B cell (primary cell): ENCODE data around the gene CABP2. TPM values are rescaled to one million over a fixed set of nuclear protein-coding genes. Genes with fewer than 3 reads are reported as not detected.

Experiments used
- ATAC-seq: fragments of 200-7000 bp; cut with Tn5 transposase; one replicate; pipeline ENCODE4 v1.10.0; 2021; ENCODE audit warnings: low read depth, mild to moderate bottlenecking, moderate number of reproducible peaks, moderate library complexity
- CTCF ChIA-PET: fragments of 350-600 bp; sonication (Branson Sonifier 250); formaldehyde crosslinking; loops from one replicate; lab custom pipeline; 2021; ENCODE audit warnings: antibody characterized with exemption, inconsistent platforms; lab: Charles Lee
- POLR2A ChIA-PET: fragments of 350-600 bp; sonication (Branson Sonifier 250); formaldehyde crosslinking; loops from one replicate; lab custom pipeline; 2021; ENCODE audit warnings: antibody characterized with exemption; lab: Charles Lee
- DNase-seq: peaks from one replicate; pipeline ENCODE4 v3.0.0; 2013
- H2AFZ ChIP-seq: 2 replicates; pipeline ENCODE4 v1.6.1; 2012; ENCODE audit warnings: mild to moderate bottlenecking, low read depth, low read length; ENCODE audit not compliant: insufficient read depth, poor library complexity, severe bottlenecking
- H3K27ac ChIP-seq, 2 donors: 1 replicate in 1 of 2; 2 replicates in 1 of 2; pipeline ENCODE4 v1.5.1; 2012 to 2013; ENCODE audit warnings: low read length in 2 of 2, mild to moderate bottlenecking in 2 of 2, moderate library complexity in 1 of 2
- H3K27me3 ChIP-seq, 4 experiments: fragments of 200-600 bp in 1 of 4; sonication (generic) in 1 of 4; replicated peaks in 1 of 4; 1 replicate in 2 of 4; 2 replicates in 2 of 4; pipeline versions ENCODE4 v1.6.1 to v1.7.0; 2013 to 2016; ENCODE audit warnings: low read length in 3 of 4, mild to moderate bottlenecking in 2 of 4, mixed read lengths in 1 of 4, moderate library complexity in 1 of 4; ENCODE audit not compliant: insufficient read depth in 4 of 4, control insufficient read depth in 3 of 4; ENCODE audit errors: control extremely low read depth in 1 of 4
- H3K36me3 ChIP-seq, 2 experiments: replicated peaks in 1 of 2; 1 replicate in 1 of 2; 2 replicates in 1 of 2; pipeline versions ENCODE4 v1.6.1 to v1.7.1; 2013; ENCODE audit warnings: low read length in 1 of 2; ENCODE audit not compliant: insufficient read depth in 2 of 2, control insufficient read depth in 1 of 2; ENCODE audit errors: control extremely low read depth in 1 of 2, extremely low read depth in 1 of 2
- H3K4me1 ChIP-seq, 2 donors: fragments of 200-600 bp in 1 of 2; sonication (generic) in 1 of 2; 1 replicate in 1 of 2; 2 replicates in 1 of 2; pipeline versions ENCODE4 v1.5.1 to v1.6.1; 2013 to 2017; ENCODE audit warnings: low read length in 2 of 2; ENCODE audit not compliant: control insufficient read depth in 2 of 2, insufficient read depth in 2 of 2
- H3K4me2 ChIP-seq: replicated peaks from 2 replicates; pipeline ENCODE3; 2012; ENCODE audit warnings: mild to moderate bottlenecking, low read depth, low read length; ENCODE audit not compliant: poor library complexity, severe bottlenecking
- H3K4me3 ChIP-seq, 5 experiments: fragments of 200-600 bp in 1 of 5; sonication (generic) in 1 of 5; 1 replicate in 3 of 5; 2 replicates in 2 of 5; pipeline versions ENCODE4 v1.5.1 to v1.7.0; 2011 to 2016; ENCODE audit warnings: low read length in 4 of 5, mild to moderate bottlenecking in 4 of 5, low read depth in 2 of 5, control low read depth in 1 of 5, moderate library complexity in 1 of 5; ENCODE audit not compliant: insufficient read depth in 1 of 5; ENCODE audit errors: control extremely low read depth in 1 of 5, extremely low read depth in 1 of 5
- H3K79me2 ChIP-seq: fragments of 200-600 bp; sonication (generic); one replicate; pipeline ENCODE4 v1.6.0; 2016; ENCODE audit warnings: low read length; ENCODE audit not compliant: control insufficient read depth, insufficient read depth
- H3K9ac ChIP-seq: fragments of 200-600 bp; sonication (generic); 2 replicates; pipeline ENCODE4 v1.6.1; 2017; ENCODE audit warnings: mild to moderate bottlenecking, low read length, moderate library complexity
- H3K9me3 ChIP-seq, 3 donors: one replicate each; pipeline versions ENCODE4 v1.6.1 to v1.7.1; 2013; ENCODE audit warnings: low read length in 2 of 3; ENCODE audit not compliant: control insufficient read depth in 2 of 3, insufficient read depth in 1 of 3; ENCODE audit errors: control extremely low read depth in 1 of 3
- H4K20me1 ChIP-seq: 2 replicates; pipeline ENCODE4 v1.6.0; 2012; ENCODE audit warnings: mild to moderate bottlenecking, low read length; ENCODE audit not compliant: insufficient read depth, control insufficient read depth, poor library complexity, severe bottlenecking
- H3K27ac Mint-ChIP-seq: one replicate; pipeline ENCODE4 v1.8.0; 2021; ENCODE audit warnings: mixed read lengths
- H3K27me3 Mint-ChIP-seq: one replicate; pipeline ENCODE4 v1.8.0; 2021; ENCODE audit warnings: mixed read lengths
- H3K4me1 Mint-ChIP-seq: one replicate; pipeline ENCODE4 v1.8.0; 2021; ENCODE audit warnings: mixed read lengths
- H3K4me3 Mint-ChIP-seq: one replicate; pipeline ENCODE4 v1.8.0; 2021; ENCODE audit warnings: mixed read lengths
- H3K9me3 Mint-ChIP-seq: one replicate; pipeline ENCODE4 v1.8.0; 2022; ENCODE audit warnings: mixed read lengths; ENCODE audit not compliant: insufficient read depth
- CTCF ChIP-seq: fragments of 200-600 bp; IDR thresholded peaks from one replicate; pipeline ENCODE4 v1.8.0; 2022; ENCODE audit warnings: antibody characterized with exemption, mild to moderate bottlenecking
- EZH2 ChIP-seq: IDR thresholded peaks from 2 replicates; pipeline ENCODE4 v1.6.1; 2012; ENCODE audit warnings: borderline replicate concordance, low read depth, mild to moderate bottlenecking, moderate library complexity, low read length; ENCODE audit not compliant: insufficient read depth, poor library complexity, severe bottlenecking
- WGBS: methylation state at CpG from one replicate; pipeline ENCODE4 v1.1.5; 2013; ENCODE audit warnings: missing lambda C conversion rate; ENCODE audit not compliant: insufficient coverage; 5-methylcytosine and 5-hydroxymethylcytosine counted together
- intact Hi-C: fragments of 100-400 bp; cut with micrococcal nuclease; formaldehyde crosslinking; loops from one replicate; pipeline ENCODE4 v1.10.0; 2022
- polyA plus RNA-seq: library from polyadenylated mRNA; depleted of rRNA; stranded (reverse); fragments of >200 nt; gene quantifications from 2 replicates; pipeline ENCODE4 v1.2.3, GENCODE V29; 2012
- total RNA-seq, 2 donors: library from RNA; stranded (reverse); fragments of 120-200 nt in 1 of 2; gene quantifications; 1 replicate in 1 of 2; 2 replicates in 1 of 2; pipeline versions ENCODE4 v1.2.3 to v1.2.4, GENCODE V29; 2013 to 2022

CABP2 gene
- total and polyA plus RNA-seq, 2 donors (not counting 1 experiment from before 2014, with no cell fraction given) = not detected

GRCh38 chr11:67562963-67563704 is 39.9 kb upstream of the CABP2 start:
- CTCF ChIA-PET = interaction anchor here (0.5 to 5.3 kb wide), 4 partner anchors 10 to 219 kb away, joined by 3 to 20 read pairs (median 4); partner anchors contain the start of gene PPP1CA
- ATAC-seq = no peak
- no peak overlapping the region for H3K27ac ChIP-seq
- peaks cover 0 to 7% (median 0%) of the 10 kb centered on the region in 4 experiments for H3K27me3 ChIP-seq
- H3K4me2 ChIP-seq = no peak overlapping the region
- Mint-ChIP-seq H3K27me3 (peaks cover 3% of the 10 kb centered on the region), H3K27ac (no peak overlapping the region), H3K4me3 (no peak overlapping the region), H3K4me1 (peaks cover 18% of the 10 kb centered on the region), H3K9me3 (no peaks in the 10 kb centered on the region)
- intact Hi-C loops = no loop called here
- H3K79me2 ChIP-seq = no peaks in the 10 kb centered on the region
- H3K9ac ChIP-seq = no peak overlapping the region
- TF ChIP-seq CTCF (no peak), EZH2 (no peak)
- no peak for DNase-seq
- WGBS = 98% methylated on average over 5 of the region's 10 CpGs
- no peaks in the 10 kb centered on the region for H3K9me3 ChIP-seq
- no peak overlapping the region for H2AFZ ChIP-seq
- POLR2A ChIA-PET = interaction anchor here (0.9 kb wide), 1 partner anchor 21 kb away, joined by 5 read pairs; the partner anchor contains the start of gene GSTP1
- H3K4me3 ChIP-seq = no peak overlapping the region
- peaks cover 11 to 21% of the 10 kb centered on the region in 2 donors for H3K4me1 ChIP-seq
- no peaks in the 10 kb centered on the region for H4K20me1 ChIP-seq
- H3K36me3 ChIP-seq = no peaks in the 10 kb centered on the region
